Stomach (tissue), 4 donors: ENCODE measurements around the gene NAALADL2.
"Not testable (repeated sequence)": the region's sequence is repeated elsewhere in the genome, so short reads cannot be mapped to it uniquely, and the experiment has no call there.

ENCODE experiments used
- POLR2A ChIP-seq, 4 donors: fragments of 450-650 bp; IDR thresholded peaks; one replicate each; pipeline ENCODE4 v1.6.1; 2016; ENCODE audit warnings: antibody characterized with exemption in 4 of 4, control low read depth in 2 of 4, mild to moderate bottlenecking in 1 of 4, moderate library complexity in 1 of 4
- TF ChIP-seq, protein P1 (sequence below), 7 experiments: fragments of 450-650 bp in 4 of 7; fragments of 200-600 bp in 3 of 7; sonication (generic) in 3 of 7; IDR thresholded peaks; one replicate each; pipeline ENCODE4 v1.5.1; 2016 to 2019; ENCODE audit warnings: antibody characterized with exemption in 7 of 7, control low read depth in 2 of 7, mild to moderate bottlenecking in 1 of 7

DNA sequence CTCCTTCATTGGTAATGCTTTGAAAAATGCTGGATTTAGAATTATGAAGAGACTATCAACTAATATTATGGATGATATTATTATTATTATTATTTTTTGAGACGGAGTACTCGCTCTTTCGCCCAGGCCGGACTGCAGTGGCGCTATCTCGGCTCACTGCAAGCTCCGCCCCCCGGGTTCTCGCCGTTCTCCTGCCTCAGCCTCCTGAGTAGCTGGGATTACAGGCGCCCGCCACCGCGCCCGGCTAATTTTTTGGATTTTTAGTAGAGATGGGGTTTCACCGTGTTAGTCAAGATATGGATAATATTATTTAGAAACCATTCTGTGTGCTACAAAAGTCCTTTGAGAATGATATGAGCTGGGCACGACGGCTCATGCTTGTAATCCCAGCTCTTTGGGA lies 512.1 kb downstream of the NAALADL2 start:
- TF ChIP-seq, protein P1, sequence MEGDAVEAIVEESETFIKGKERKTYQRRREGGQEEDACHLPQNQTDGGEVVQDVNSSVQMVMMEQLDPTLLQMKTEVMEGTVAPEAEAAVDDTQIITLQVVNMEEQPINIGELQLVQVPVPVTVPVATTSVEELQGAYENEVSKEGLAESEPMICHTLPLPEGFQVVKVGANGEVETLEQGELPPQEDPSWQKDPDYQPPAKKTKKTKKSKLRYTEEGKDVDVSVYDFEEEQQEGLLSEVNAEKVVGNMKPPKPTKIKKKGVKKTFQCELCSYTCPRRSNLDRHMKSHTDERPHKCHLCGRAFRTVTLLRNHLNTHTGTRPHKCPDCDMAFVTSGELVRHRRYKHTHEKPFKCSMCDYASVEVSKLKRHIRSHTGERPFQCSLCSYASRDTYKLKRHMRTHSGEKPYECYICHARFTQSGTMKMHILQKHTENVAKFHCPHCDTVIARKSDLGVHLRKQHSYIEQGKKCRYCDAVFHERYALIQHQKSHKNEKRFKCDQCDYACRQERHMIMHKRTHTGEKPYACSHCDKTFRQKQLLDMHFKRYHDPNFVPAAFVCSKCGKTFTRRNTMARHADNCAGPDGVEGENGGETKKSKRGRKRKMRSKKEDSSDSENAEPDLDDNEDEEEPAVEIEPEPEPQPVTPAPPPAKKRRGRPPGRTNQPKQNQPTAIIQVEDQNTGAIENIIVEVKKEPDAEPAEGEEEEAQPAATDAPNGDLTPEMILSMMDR (IDR thresholded peaks at IDR 0.05): not testable (repeated sequence)
- not testable (repeated sequence) for TF ChIP-seq POLR2A (IDR thresholded peaks at IDR 0.05)
